ENCODE data around the gene IQCE.

Gene IQCE

GRCh38 chr7:2637066-2637471 is 78.3 kb downstream of the IQCE start:
- H4K20me1 ChIP-seq (ENCODE audit: insufficient read depth, low read length) = no peaks in the 10 kb centered on the region
- no peak overlapping the region for H3K27ac ChIP-seq (ENCODE audit: low read depth, low read length, poor library complexity, severe bottlenecking)
- no peak overlapping the region for H3K4me2 ChIP-seq (ENCODE audit: low read length)
- no peak overlapping the region for H3K9ac ChIP-seq (ENCODE audit: low read length)
- no peaks in the 10 kb centered on the region for H3F3A ChIP-seq (ENCODE audit: insufficient read depth, low read length)
- no peaks in the 10 kb centered on the region for H3K79me2 ChIP-seq (ENCODE audit: insufficient read depth, low read length)
- no peak overlapping the region for H3K4me3 ChIP-seq (ENCODE audit: low read depth, low read length, poor library complexity, severe bottlenecking)
- H3K27me3 ChIP-seq (ENCODE audit: insufficient read depth, low read length) = peaks cover 18% of the 10 kb centered on the region; the same call in 1 of the 2 replicates
- no peaks in the 10 kb centered on the region for H3K9me2 ChIP-seq (ENCODE audit: low read depth, low read length)
- H3K36me3 ChIP-seq (ENCODE audit: insufficient read depth, low read length) = no peaks in the 10 kb centered on the region
- no peaks in the 10 kb centered on the region for H3K9me3 ChIP-seq (ENCODE audit: low read length)
- H3K4me1 ChIP-seq (ENCODE audit: insufficient read depth, low read length, severe bottlenecking) = peaks cover 27% of the 10 kb centered on the region
- no peak overlapping the region for H2AFZ ChIP-seq (ENCODE audit: low read length)
- TF ChIP-seq EZH2 (IDR thresholded peaks at IDR 0.05; ENCODE audit: borderline replicate concordance, low read length) (no peak), CTCF (IDR thresholded peaks at IDR 0.05; ENCODE audit: low read length) (no peak)

- no peak overlapping the region for H3K4me2 ChIP-seq (ENCODE audit: low read length)
- H3K27me3 ChIP-seq (ENCODE audit: insufficient read depth, low read length) = peaks cover 18% of the 10 kb centered on the region; the same call in 1 of the 2 replicates
- H3K27ac ChIP-seq (ENCODE audit: low read depth, low read length, poor library complexity, severe bottlenecking) = no peak overlapping the region
- H3K4me1 ChIP-seq (ENCODE audit: insufficient read depth, low read length, severe bottlenecking) = peaks cover 21% of the 10 kb centered on the region
- H3F3A ChIP-seq (ENCODE audit: insufficient read depth, low read length) = no peaks in the 10 kb centered on the region
- H4K20me1 ChIP-seq (ENCODE audit: insufficient read depth, low read length) = no peaks in the 10 kb centered on the region
- no peaks in the 10 kb centered on the region for H3K36me3 ChIP-seq (ENCODE audit: insufficient read depth, low read length)
- H3K4me3 ChIP-seq (ENCODE audit: low read depth, low read length, poor library complexity, severe bottlenecking) = no peak overlapping the region
- TF ChIP-seq EZH2 (IDR thresholded peaks at IDR 0.05; ENCODE audit: borderline replicate concordance, low read length) (no peak), CTCF (IDR thresholded peaks at IDR 0.05; ENCODE audit: low read length) (no peak)
- H2AFZ ChIP-seq (ENCODE audit: low read length) = no peak overlapping the region
- no peaks in the 10 kb centered on the region for H3K9me3 ChIP-seq (ENCODE audit: low read length)
- H3K9ac ChIP-seq (ENCODE audit: low read length) = no peak overlapping the region
- no peaks in the 10 kb centered on the region for H3K79me2 ChIP-seq (ENCODE audit: insufficient read depth, low read length)
- H3K9me2 ChIP-seq (ENCODE audit: low read depth, low read length) = no peaks in the 10 kb centered on the region
These were observed 78.9 kb downstream of the IQCE start for GRCh38 chr7:2637505-2638223.

- H3K9me2 ChIP-seq (ENCODE audit: low read depth, low read length) = no peaks in the 10 kb centered on the region
- H3K27ac ChIP-seq (ENCODE audit: low read depth, low read length, poor library complexity, severe bottlenecking) = no peak overlapping the region
- no peak overlapping the region for H3K4me3 ChIP-seq (ENCODE audit: low read depth, low read length, poor library complexity, severe bottlenecking)
- H3K79me2 ChIP-seq (ENCODE audit: insufficient read depth, low read length) = no peaks in the 10 kb centered on the region
- no peak overlapping the region for H3K9ac ChIP-seq (ENCODE audit: low read length)
- H3K27me3 ChIP-seq (ENCODE audit: insufficient read depth, low read length) = peaks cover 18% of the 10 kb centered on the region; the same call in 1 of the 2 replicates
- H4K20me1 ChIP-seq (ENCODE audit: insufficient read depth, low read length) = no peaks in the 10 kb centered on the region
- no peaks in the 10 kb centered on the region for H3K9me3 ChIP-seq (ENCODE audit: low read length)
- no peak overlapping the region for H2AFZ ChIP-seq (ENCODE audit: low read length)
- no peak overlapping the region for H3K4me2 ChIP-seq (ENCODE audit: low read length)
- no peaks in the 10 kb centered on the region for H3K36me3 ChIP-seq (ENCODE audit: insufficient read depth, low read length)
- TF ChIP-seq EZH2 (IDR thresholded peaks at IDR 0.05; ENCODE audit: borderline replicate concordance, low read length) = no peak
- TF ChIP-seq CTCF (IDR thresholded peaks at IDR 0.05; ENCODE audit: low read length) = no peak
- peaks cover 15% of the 10 kb centered on the region for H3K4me1 ChIP-seq (ENCODE audit: insufficient read depth, low read length, severe bottlenecking)
- no peaks in the 10 kb centered on the region for H3F3A ChIP-seq (ENCODE audit: insufficient read depth, low read length)
These were observed 79.6 kb downstream of the IQCE start for GRCh38 chr7:2638224-2638991.
